Right renal cortex interstitium (tissue), 3 donors: ENCODE data around the gene USP36. TPM values are rescaled to one million over a fixed set of nuclear protein-coding genes. Genes with fewer than 3 reads are reported as not detected.

Experiments
- DNase-seq, 3 donors: peaks; one replicate each; pipeline ENCODE4 v3.0.0-alpha.2; 2013; ENCODE audit warnings: low read depth in 3 of 3, low spot score in 2 of 3
- polyA plus RNA-seq, 3 donors: library from polyadenylated mRNA; unstranded; fragments of 120-200 nt; gene quantifications; one replicate each; pipeline ENCODE4 v1.2.1, GENCODE V29; 2013; ENCODE audit not compliant: insufficient read length in 3 of 3

USP36 gene
- polyA plus RNA-seq, 3 donors = 32.8 to 39.4 (median 38.6) TPM

DNA sequence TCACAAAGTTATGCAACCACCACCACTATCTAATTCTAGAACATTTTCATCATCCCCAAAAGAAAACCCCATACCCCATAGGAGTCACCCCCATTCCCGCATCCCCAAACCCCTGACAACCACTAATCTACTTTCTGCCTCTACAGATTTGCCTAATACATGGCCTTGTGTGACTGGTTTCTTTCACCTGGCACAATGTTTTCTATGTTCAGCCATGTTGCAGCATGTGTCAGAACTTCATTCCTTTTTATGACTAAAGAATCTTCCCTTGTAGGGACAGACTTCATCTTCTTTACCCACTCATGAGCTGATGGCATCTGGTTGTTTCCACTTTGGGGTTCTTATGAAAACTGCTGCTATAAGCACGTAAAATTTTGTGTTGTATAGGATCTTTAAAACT, 93.1 kb downstream of the USP36 start:
- DNase-seq = no peak

GRCh38 chr17:78746949-78747269, 93.7 kb downstream of the USP36 start:
- DNase-seq = no peak

- DNase-seq = no peak
Observed at GRCh38 chr17:78746263-78746948, 94.2 kb downstream of the USP36 start.

Other genes with a start within 250 kb of the USP36 start
- 10 to 100 TPM; 21.1 to 24.3 (median 21.8) TPM for gene CYTH1, start 58.5 kb downstream of the USP36 start, polyA plus RNA-seq
- under 1 TPM in 2 of 3 donors, not detected in 1; 0.07 to 0.24 TPM for gene CEP295NL, start 62.4 kb upstream of the USP36 start, polyA plus RNA-seq
- gene TIMP2, start 84.6 kb upstream of the USP36 start, polyA plus RNA-seq = 100 to 1,000 TPM; 143 to 162 (median 143) TPM
- gene LGALS3BP, start 139.1 kb upstream of the USP36 start, polyA plus RNA-seq = 100 to 1,000 TPM; 100 to 126 (median 115) TPM
- 10 to 100 TPM; 38.7 to 45.1 (median 39.2) TPM for gene CANT1, start 168.9 kb upstream of the USP36 start, polyA plus RNA-seq
- gene C1QTNF1, start 183.4 kb upstream of the USP36 start, polyA plus RNA-seq = 1 to 10 TPM; 1.5 to 2.7 (median 2.5) TPM
- gene ENGASE, start 234.0 kb upstream of the USP36 start, polyA plus RNA-seq = 10 to 100 TPM in 2 of 3 donors, 1 to 10 TPM in 1; 6.9 to 17.1 (median 14.9) TPM